Tibial nerve (tissue), 4 donors: ENCODE results near the gene CDC25C.

Experiments used
- CTCF ChIP-seq, 5 experiments: fragments of 200-600 bp in 3 of 5; fragments of 450-650 bp in 2 of 5; sonication (generic) in 3 of 5; IDR thresholded peaks; one replicate each; pipeline ENCODE4 v1.5.1; 2016 to 2019; ENCODE audit warnings: antibody characterized with exemption in 5 of 5, mild to moderate bottlenecking in 3 of 5, moderate library complexity in 2 of 5
- EP300 ChIP-seq, 2 donors: sonication (generic); formaldehyde crosslinking; IDR thresholded peaks; one replicate each; pipeline ENCODE4 v1.6.1; 2017; ENCODE audit warnings: antibody characterized with exemption in 2 of 2, mild to moderate bottlenecking in 1 of 2
- POLR2A ChIP-seq, 2 donors: fragments of 450-650 bp; IDR thresholded peaks; one replicate each; pipeline ENCODE4 v1.6.1; 2017; ENCODE audit warnings: antibody characterized with exemption in 2 of 2, mild to moderate bottlenecking in 2 of 2, moderate library complexity in 2 of 2

GRCh38 chr5:138315751-138316278 lies 15.8 kb downstream of the CDC25C start:
- TF ChIP-seq CTCF (IDR thresholded peaks at IDR 0.05) (no peak), EP300 (IDR thresholded peaks at IDR 0.05) (no peak), POLR2A (IDR thresholded peaks at IDR 0.05) (no peak)
